H9 (cell line): ENCODE data around the gene CCT6A. TPM values are rescaled to one million over a fixed set of nuclear protein-coding genes. Genes with fewer than 3 reads are reported as not detected.

Experiments used
- DNase-seq: peaks from one replicate; pipeline ENCODE4 v3.0.0-alpha.2; 2017
- H2AFZ ChIP-seq: one replicate; pipeline ENCODE4 v1.6.1; 2013; ENCODE audit warnings: mild to moderate bottlenecking, low read length, control low read depth, moderate library complexity
- H2AK5ac ChIP-seq: 2 replicates; pipeline ENCODE4 v1.6.1; 2013; ENCODE audit warnings: low read length, control low read depth, mixed read lengths; ENCODE audit not compliant: insufficient read length
- H2BK120ac ChIP-seq: one replicate; pipeline ENCODE4 v1.6.1; 2013; ENCODE audit warnings: low read depth, mild to moderate bottlenecking, low read length, control low read depth, inconsistent platforms; ENCODE audit not compliant: poor library complexity, severe bottlenecking
- H2BK12ac ChIP-seq: 2 replicates; pipeline ENCODE4 v1.6.1; 2013; ENCODE audit warnings: low read length, control low read depth, mixed read lengths, low read depth; ENCODE audit not compliant: insufficient read length
- H2BK15ac ChIP-seq: 2 replicates; pipeline ENCODE4 v1.6.1; 2013; ENCODE audit warnings: low read depth, low read length, control low read depth
- H2BK20ac ChIP-seq: one replicate; pipeline ENCODE4 v1.6.1; 2013; ENCODE audit warnings: low read depth, mild to moderate bottlenecking, low read length, control low read depth, inconsistent platforms; ENCODE audit not compliant: poor library complexity, severe bottlenecking
- H2BK5ac ChIP-seq: 2 replicates; pipeline ENCODE4 v1.6.1; 2013; ENCODE audit warnings: low read length, control low read depth, mixed read lengths; ENCODE audit not compliant: insufficient read length
- H3K14ac ChIP-seq: 2 replicates; pipeline ENCODE4 v1.6.1; 2013; ENCODE audit warnings: low read length, control low read depth; ENCODE audit not compliant: insufficient read depth
- H3K18ac ChIP-seq: 2 replicates; pipeline ENCODE4 v1.6.1; 2013; ENCODE audit warnings: low read depth, mild to moderate bottlenecking, mixed read lengths, low read length, control low read depth; ENCODE audit not compliant: insufficient read length
- H3K23ac ChIP-seq: 2 replicates; pipeline ENCODE4 v1.6.1; 2013; ENCODE audit warnings: low read length, control low read depth, mixed read lengths, low read depth; ENCODE audit not compliant: insufficient read length
- H3K23me2 ChIP-seq: 2 replicates; pipeline ENCODE4 v1.6.1; 2013; ENCODE audit warnings: low read depth, mild to moderate bottlenecking, mixed read lengths, low read length, control low read depth; ENCODE audit not compliant: insufficient read length, poor library complexity, severe bottlenecking
- H3K27ac ChIP-seq: 2 replicates; pipeline ENCODE4 v1.5.1; 2013; ENCODE audit warnings: low read length, control low read depth, mixed read lengths, low read depth; ENCODE audit not compliant: insufficient read length
- H3K27me3 ChIP-seq: 2 replicates; pipeline ENCODE4 v1.6.1; 2013; ENCODE audit warnings: low read length, control low read depth, inconsistent platforms; ENCODE audit not compliant: insufficient read depth
- H3K4ac ChIP-seq: 2 replicates; pipeline ENCODE4 v1.6.1; 2013; ENCODE audit warnings: low read depth, mild to moderate bottlenecking, control low read depth, inconsistent platforms, low read length, moderate library complexity
- H3K4me1 ChIP-seq: 2 replicates; pipeline ENCODE4 v1.6.1; 2013; ENCODE audit warnings: low read length, control low read depth, inconsistent platforms; ENCODE audit not compliant: insufficient read depth
- H3K4me2 ChIP-seq: 2 replicates; pipeline ENCODE4 v1.6.1; 2013; ENCODE audit warnings: low read length, control low read depth, mixed read lengths; ENCODE audit not compliant: insufficient read length, insufficient read depth
- H3K56ac ChIP-seq: 2 replicates; pipeline ENCODE4 v1.6.1; 2013; ENCODE audit warnings: low read depth, mild to moderate bottlenecking, mixed read lengths, low read length, control low read depth; ENCODE audit not compliant: insufficient read length
- H3K79me1 ChIP-seq: 2 replicates; pipeline ENCODE4 v1.6.1; 2013; ENCODE audit warnings: low read depth, mild to moderate bottlenecking, moderate library complexity, low read length, control low read depth, inconsistent platforms; ENCODE audit not compliant: insufficient read depth, poor library complexity, severe bottlenecking
- H3K79me2 ChIP-seq: 2 replicates; pipeline ENCODE4 v1.6.1; 2013; ENCODE audit warnings: low read length, control low read depth, inconsistent platforms; ENCODE audit not compliant: insufficient read depth
- H3K9ac ChIP-seq: 2 replicates; pipeline ENCODE4 v1.6.1; 2013; ENCODE audit warnings: low read length, control low read depth, mixed read lengths; ENCODE audit not compliant: insufficient read length; ENCODE audit errors: extremely low read depth
- H3K9me3 ChIP-seq: one replicate; pipeline ENCODE4 v1.6.1; 2013; ENCODE audit warnings: low read depth, low read length, inconsistent platforms; ENCODE audit not compliant: control insufficient read depth
- H3T11ph ChIP-seq: one replicate; pipeline ENCODE4 v1.6.1; 2013; ENCODE audit warnings: mild to moderate bottlenecking, low read length, control low read depth, inconsistent platforms
- H4K20me1 ChIP-seq: one replicate; pipeline ENCODE4 v1.6.1; 2013; ENCODE audit not compliant: control insufficient read depth, insufficient read length, insufficient read depth
- H4K5ac ChIP-seq: 2 replicates; pipeline ENCODE4 v1.6.1; 2013; ENCODE audit warnings: low read depth, mild to moderate bottlenecking, mixed read lengths, low read length, control low read depth; ENCODE audit not compliant: insufficient read length
- H4K8ac ChIP-seq: replicated peaks from 2 replicates; pipeline ENCODE4 v1.6.1; 2013; ENCODE audit warnings: low read length, control low read depth, mixed read lengths, low read depth; ENCODE audit not compliant: insufficient read length
- H4K91ac ChIP-seq: 2 replicates; pipeline ENCODE4 v1.6.1; 2013; ENCODE audit warnings: low read depth, mild to moderate bottlenecking, moderate library complexity, mixed read lengths, low read length, control low read depth; ENCODE audit not compliant: insufficient read length
- H3K27ac Mint-ChIP-seq, 3 experiments: 2 replicates in 2 of 3; 3 replicates in 1 of 3; pipeline ENCODE4 v1.8.0; 2020 to 2021; ENCODE audit warnings: mixed read lengths in 3 of 3, mild to moderate bottlenecking in 1 of 3, moderate library complexity in 1 of 3
- H3K27me3 Mint-ChIP-seq: 2 replicates; pipeline ENCODE4 v1.8.0; 2021; ENCODE audit warnings: low read depth, mild to moderate bottlenecking, moderate library complexity, mixed read lengths
- H3K36me3 Mint-ChIP-seq, 3 experiments: 2 replicates in 2 of 3; 3 replicates in 1 of 3; pipeline ENCODE4 v1.8.0; 2020 to 2021; ENCODE audit warnings: low read depth in 3 of 3, mixed read lengths in 3 of 3; ENCODE audit not compliant: insufficient read depth in 1 of 3
- H3K4me1 Mint-ChIP-seq, 2 experiments: 2 replicates each; pipeline ENCODE4 v1.8.0; 2020; ENCODE audit warnings: mixed read lengths in 2 of 2
- H3K4me3 Mint-ChIP-seq, 2 experiments: 2 replicates in 1 of 2; 3 replicates in 1 of 2; pipeline ENCODE4 v1.8.0; 2020 to 2021; ENCODE audit warnings: mild to moderate bottlenecking in 2 of 2, mixed read lengths in 2 of 2, moderate library complexity in 1 of 2
- H3K9me3 Mint-ChIP-seq, 2 experiments: 2 replicates in 1 of 2; 3 replicates in 1 of 2; pipeline ENCODE4 v1.8.0; 2020; ENCODE audit warnings: mild to moderate bottlenecking in 2 of 2, mixed read lengths in 2 of 2, moderate library complexity in 1 of 2
- CTCF ChIP-seq: fragments of 200-600 bp; sonication (generic); conservative IDR thresholded peaks from 3 replicates; pipeline ENCODE4 v1.8.0; 2021; ENCODE audit warnings: antibody characterized with exemption, mild to moderate bottlenecking
- WGBS: extraction: QIAGEN DNeasy Blood & Tissue Kit; methylation state at CpG from one replicate; pipeline ENCODE4 v1.1.7; 2013; ENCODE audit warnings: missing lambda C conversion rate, low lambda C conversion rate, mixed read lengths; ENCODE audit not compliant: insufficient read length; ENCODE audit errors: extremely low coverage; 5-methylcytosine and 5-hydroxymethylcytosine counted together
- total RNA-seq: library from RNA; stranded (reverse); gene quantifications from 2 replicates; pipeline ENCODE4 v1.2.1, GENCODE V29; 2021

The CCT6A gene
- total RNA-seq, 1 experiment from 2014 or later = 303 TPM

GRCh38 chr7:56083150-56083785 is 31.7 kb downstream of the CCT6A start:
- H3K79me2 ChIP-seq = no peaks in the 10 kb centered on the region
- no peak overlapping the region for H2BK5ac ChIP-seq
- no peak overlapping the region for H3K4ac ChIP-seq
- H3K14ac ChIP-seq = no peak overlapping the region
- H4K20me1 ChIP-seq = no peaks in the 10 kb centered on the region
- H3K23me2 ChIP-seq = no peaks in the 10 kb centered on the region
- no peak overlapping the region for H2AFZ ChIP-seq
- H2BK20ac ChIP-seq = no peak overlapping the region
- no peak overlapping the region for H2AK5ac ChIP-seq
- H3K9ac ChIP-seq = no peak overlapping the region
- WGBS = no CpG with 5 or more reads among the region's 13 CpGs
- H3K79me1 ChIP-seq = no peaks in the 10 kb centered on the region
- peak overlapping the region; percentile 10 for H4K5ac ChIP-seq
- H3T11ph ChIP-seq = no peak overlapping the region
- H2BK12ac ChIP-seq = no peak overlapping the region
- Mint-ChIP-seq H3K4me3 (no peak overlapping the region), H3K9me3 (no peaks in the 10 kb centered on the region; a peak in 1 of 5 replicates), H3K27ac (peak overlapping the region in 2 of 3 experiments; percentile 33 to 83; a peak in 3 of 7 replicates), H3K4me1 (no peaks in the 10 kb centered on the region), H3K36me3 (peaks cover 11 to 34% (median 26%) of the 10 kb centered on the region in 3 experiments; a peak in 6 of 7 replicates), H3K27me3 (no peaks in the 10 kb centered on the region)
- no peak overlapping the region for H3K56ac ChIP-seq
- H3K27me3 ChIP-seq = no peaks in the 10 kb centered on the region
- no peak for DNase-seq
- H3K4me1 ChIP-seq = no peaks in the 10 kb centered on the region
- no peak overlapping the region for H2BK15ac ChIP-seq
- no peak overlapping the region for H3K23ac ChIP-seq
- no peak overlapping the region for H3K18ac ChIP-seq
- no peak overlapping the region for H3K27ac ChIP-seq
- no peak overlapping the region for H2BK120ac ChIP-seq
- no peak overlapping the region for H4K91ac ChIP-seq
- no peak overlapping the region for H3K4me2 ChIP-seq
- H3K9me3 ChIP-seq = no peaks in the 10 kb centered on the region
- no peak for TF ChIP-seq CTCF
- H4K8ac ChIP-seq = no peak overlapping the region
